ENCODE measurements around the gene TRPC4. TPM values are rescaled to one million over a fixed set of nuclear protein-coding genes. Genes with fewer than 3 reads are reported as not detected.

The TRPC4 gene
- polyA plus RNA-seq, 3 donors = not detected

GRCh38 chr13:37766502-37766901, 103.1 kb downstream of the TRPC4 start:
- Histone ChIP-seq H3K79me2 (ENCODE audit: insufficient read depth, low read length) (no peaks in the 10 kb centered on the region), H3K9ac (ENCODE audit: insufficient read depth, low read length, poor library complexity, severe bottlenecking) (no peak overlapping the region), H3K27ac (ENCODE audit: low read depth in 1 of 2, low read length in 2 of 2) (no peak overlapping the region), H3K4me3 (replicated peaks in 1 of 3; ENCODE audit: low read depth in 2 of 3, low read length in 3 of 3) (no peak overlapping the region), H2AFZ (ENCODE audit: insufficient read depth, low read depth, low read length, poor library complexity, severe bottlenecking) (no peak overlapping the region), H3K36me3 (replicated peaks in 1 of 2; ENCODE audit: control insufficient read depth in 1 of 2, insufficient read depth in 2 of 2, low read length in 2 of 2) (no peaks in the 10 kb centered on the region), H3K27me3 (ENCODE audit: control insufficient read depth in 2 of 2, insufficient read depth in 2 of 2, low read length in 2 of 2) (no peaks in the 10 kb centered on the region), H4K20me1 (ENCODE audit: insufficient read depth, low read length) (no peaks in the 10 kb centered on the region), H3K4me2 (replicated peaks; ENCODE audit: extremely low read depth, low read length, poor library complexity, severe bottlenecking) (no peak overlapping the region), H3K4me1 (ENCODE audit: control insufficient read depth in 1 of 2, insufficient read depth in 2 of 2, low read length in 2 of 2) (no peaks in the 10 kb centered on the region), H3K9me3 (replicated peaks in 1 of 2; ENCODE audit: control insufficient read depth in 1 of 2, insufficient read depth in 1 of 2, low read length in 2 of 2) (no peaks in the 10 kb centered on the region)
- no peak for DNase-seq
- H3K9me3 Mint-ChIP-seq = no peaks in the 10 kb centered on the region
- H3K27me3 Mint-ChIP-seq (ENCODE audit: low read depth in 3 of 3) = peaks cover 0 to 4% (median 0%) of the 10 kb centered on the region in 3 donors
- H3K36me3 Mint-ChIP-seq = no peaks in the 10 kb centered on the region
- intact Hi-C loops (cut with micrococcal nuclease) = no loop called here
- H3K4me3 Mint-ChIP-seq = no peak overlapping the region
- no peak overlapping the region for H3K27ac Mint-ChIP-seq
- WGBS (ENCODE audit: insufficient coverage) = no CpG with 5 or more reads among the region's 3 CpGs
- TF ChIP-seq CTCF (IDR thresholded peaks at IDR 0.05) = no peak
- H3K4me1 Mint-ChIP-seq = no peaks in the 10 kb centered on the region

- DNase-seq = no peak
- no peaks in the 10 kb centered on the region for H3K36me3 Mint-ChIP-seq
- Histone ChIP-seq H3K9me3 (replicated peaks in 1 of 2; ENCODE audit: control insufficient read depth in 1 of 2, insufficient read depth in 1 of 2, low read length in 2 of 2) (no peaks in the 10 kb centered on the region), H3K36me3 (replicated peaks in 1 of 2; ENCODE audit: control insufficient read depth in 1 of 2, insufficient read depth in 2 of 2, low read length in 2 of 2) (no peaks in the 10 kb centered on the region), H3K27ac (ENCODE audit: low read depth in 1 of 2, low read length in 2 of 2) (no peak overlapping the region), H3K4me1 (ENCODE audit: control insufficient read depth in 1 of 2, insufficient read depth in 2 of 2, low read length in 2 of 2) (no peaks in the 10 kb centered on the region), H3K4me3 (replicated peaks in 1 of 3; ENCODE audit: low read depth in 2 of 3, low read length in 3 of 3) (no peak overlapping the region), H4K20me1 (ENCODE audit: insufficient read depth, low read length) (no peaks in the 10 kb centered on the region), H3K9ac (ENCODE audit: insufficient read depth, low read length, poor library complexity, severe bottlenecking) (no peak overlapping the region), H3K27me3 (ENCODE audit: control insufficient read depth in 2 of 2, insufficient read depth in 2 of 2, low read length in 2 of 2) (no peaks in the 10 kb centered on the region), H3K79me2 (ENCODE audit: insufficient read depth, low read length) (no peaks in the 10 kb centered on the region), H3K4me2 (replicated peaks; ENCODE audit: extremely low read depth, low read length, poor library complexity, severe bottlenecking) (no peak overlapping the region), H2AFZ (ENCODE audit: insufficient read depth, low read depth, low read length, poor library complexity, severe bottlenecking) (no peak overlapping the region)
- H3K4me1 Mint-ChIP-seq = no peaks in the 10 kb centered on the region
- 80% methylated on average over 1 of the region's 3 CpGs for WGBS (ENCODE audit: insufficient coverage)
- H3K4me3 Mint-ChIP-seq = no peak overlapping the region
- no peak for TF ChIP-seq CTCF (IDR thresholded peaks at IDR 0.05)
- H3K27ac Mint-ChIP-seq = no peak overlapping the region
- intact Hi-C loops (cut with micrococcal nuclease) = no loop called here
- peaks cover 0 to 2% (median 1%) of the 10 kb centered on the region in 3 donors for H3K27me3 Mint-ChIP-seq (ENCODE audit: low read depth in 3 of 3)
- peaks cover 0 to 4% (median 1%) of the 10 kb centered on the region in 7 donors for H3K9me3 Mint-ChIP-seq
Measured at GRCh38 chr13:37755349-37755748, 114.2 kb downstream of the TRPC4 start.

Data from CD14-positive monocyte (primary cell).